H1 (cell line): ENCODE results near the gene RPL41. TPM values are rescaled to one million over a fixed set of nuclear protein-coding genes. Genes with fewer than 3 reads are reported as not detected.

Source experiments
- ATF2 ChIP-seq: IDR thresholded peaks from 2 replicates; pipeline ENCODE4 v1.6.1; 2012; ENCODE audit warnings: low read length, inconsistent platforms
- EP300 ChIP-seq, 2 experiments: IDR thresholded peaks; 1 replicate in 1 of 2; 2 replicates in 1 of 2; pipeline ENCODE4 v1.6.1; 2011 to 2012; ENCODE audit warnings: low read depth in 2 of 2, low read length in 2 of 2, mild to moderate bottlenecking in 2 of 2, borderline replicate concordance in 1 of 2, inconsistent platforms in 1 of 2, moderate library complexity in 1 of 2
- EZH2 ChIP-seq: fragments of 200-600 bp; sonication (generic); IDR thresholded peaks from 2 replicates; pipeline ENCODE4 v1.7.1; 2012; ENCODE audit warnings: low read depth, mild to moderate bottlenecking, moderate library complexity, low read length, inconsistent platforms; ENCODE audit not compliant: severe bottlenecking
- GTF2F1 ChIP-seq: IDR thresholded peaks from 2 replicates; pipeline ENCODE4 v1.6.1; 2012; ENCODE audit warnings: low read depth, low read length, improper control_type of control experiment, borderline replicate concordance
- JUND ChIP-seq: IDR thresholded peaks from 2 replicates; pipeline ENCODE4 v1.6.1; 2011; ENCODE audit warnings: mild to moderate bottlenecking, improper control_type of control experiment, low read length
- KDM5A ChIP-seq: fragments of 200-600 bp; IDR thresholded peaks from 2 replicates; pipeline ENCODE4 v1.7.1; 2012; ENCODE audit warnings: mild to moderate bottlenecking, low read length, inconsistent platforms, mixed read lengths
- RBBP5 ChIP-seq: IDR thresholded peaks from 2 replicates; pipeline ENCODE4 v1.7.1; 2012; ENCODE audit warnings: low read depth, mild to moderate bottlenecking, inconsistent platforms, low read length, moderate library complexity, borderline replicate concordance
- RFX5 ChIP-seq: IDR thresholded peaks from 2 replicates; pipeline ENCODE4 v1.6.1; 2011; ENCODE audit warnings: low read depth, low read length, improper control_type of control experiment, borderline replicate concordance
- SP1 ChIP-seq: IDR thresholded peaks from 2 replicates; pipeline ENCODE4 v1.6.1; 2011; ENCODE audit warnings: low read depth, low read length
- SUZ12 ChIP-seq: fragments of 200-600 bp; sonication (generic); IDR thresholded peaks from 2 replicates; pipeline ENCODE4 v1.6.1; 2012; ENCODE audit warnings: mild to moderate bottlenecking, inconsistent platforms, low read length, moderate library complexity, mixed read lengths
- USF2 ChIP-seq: IDR thresholded peaks from 2 replicates; pipeline ENCODE4 v1.6.1; 2011; ENCODE audit warnings: low read length, improper control_type of control experiment
- polyA plus RNA-seq, 7 experiments: library from polyadenylated mRNA; depleted of rRNA in 3 of 7; stranded (reverse) in 5 of 7; unstranded in 2 of 7; fragments of >200 nt in 5 of 7; fragments of 200-250 nt in 2 of 7; gene quantifications; 1 replicate in 5 of 7; 2 replicates in 1 of 7; 4 replicates in 1 of 7; pipeline versions ENCODE4 v1.2.1 to v1.2.3, GENCODE V29; 2011 to 2013; ENCODE audit warnings: missing spikeins in 2 of 7, mixed read lengths in 2 of 7
- total RNA-seq: library from RNA; stranded (reverse); fragmentation: NEBNext Ultra II Directional; extraction: Animal tissue kit (Norgen Biotek cat#: 25700); gene quantifications from 2 replicates; pipeline ENCODE4 v1.2.1, GENCODE V29; 2021

RPL41 gene
- total and polyA plus RNA-seq, 2 of the 8 experiments (the other 6 are each of a cell fraction or from before 2014, with no cell fraction given), result 4,440 to 16,488 TPM

GRCh38 chr12:56127888-56128669 lies 11.6 kb downstream of the RPL41 start, which contains the start of gene ESYT1 (continued):
- TF ChIP-seq EZH2 (no peak), SP1 (0 out of 2 replicates have a peak, but pooled peaks have one; percentile 7), GTF2F1 (no peak), KDM5A (no peak), RFX5 (no peak), ATF2 (peak; percentile 98), SUZ12 (no peak), JUND (peak; percentile 100), EP300 (IDR thresholded peaks at IDR 0.05; ENCODE audit: borderline replicate concordance in 1 of 2, low read depth in 2 of 2, low read length in 2 of 2) (peak in 1 of 2 experiments; percentile 57; a peak in 1 of 3 replicates), USF2 (peak; percentile 63; the same call in 1 of the 2 replicates), RBBP5 (peak; percentile 38; the same call in 1 of the 2 replicates)
